ENCODE results near the gene CDHR3.
"Not testable (repeated sequence)": the region's sequence is repeated elsewhere in the genome, so short reads cannot be mapped to it uniquely, and the experiment has no call there.

The CDHR3 gene

GRCh38 chr7:105972276-105972675 is 9.2 kb downstream of the CDHR3 start:
- DNase-seq, result no peak

GRCh38 chr7:105974471-105974870 is 11.4 kb downstream of the CDHR3 start:
- DNase-seq, result no peak

GRCh38 chr7:105975770-105976417 is 12.8 kb downstream of the CDHR3 start:
- DNase-seq, result no peak

GRCh38 chr7:105976868-105977267 is 13.8 kb downstream of the CDHR3 start:
- no peak for DNase-seq

GRCh38 chr7:105978035-105978434 is 15.0 kb downstream of the CDHR3 start:
- no peak for DNase-seq

- DNase-seq, result no peak
Observed at GRCh38 chr7:105978974-105979373, 15.9 kb downstream of the CDHR3 start.

GRCh38 chr7:105979405-105979804 is 16.3 kb downstream of the CDHR3 start:
- DNase-seq, result no peak

GRCh38 chr7:105980645-105981396 is 17.8 kb downstream of the CDHR3 start:
- DNase-seq, result no peak

GRCh38 chr7:105982388-105982787 is 19.3 kb downstream of the CDHR3 start:
- DNase-seq, result no peak

- not testable (repeated sequence) for DNase-seq
Observed at GRCh38 chr7:105984808-105985207, 21.7 kb downstream of the CDHR3 start.

GRCh38 chr7:105985229-105985628 is 22.2 kb downstream of the CDHR3 start:
- DNase-seq, result no peak

- DNase-seq, result no peak
Observed at GRCh38 chr7:105985672-105986215, 22.7 kb downstream of the CDHR3 start.

GRCh38 chr7:105987046-105987445 is 24.0 kb downstream of the CDHR3 start:
- DNase-seq, result no peak

- DNase-seq, result no peak
Observed at GRCh38 chr7:105988276-105988675, 25.2 kb downstream of the CDHR3 start.

- no peak for DNase-seq
Observed at GRCh38 chr7:105989191-105989590, 26.1 kb downstream of the CDHR3 start.

- DNase-seq, result no peak
Observed at GRCh38 chr7:105989686-105990085, 26.6 kb downstream of the CDHR3 start.

- DNase-seq, result no peak
Observed at GRCh38 chr7:105990141-105990540, 27.1 kb downstream of the CDHR3 start.

GRCh38 chr7:105990727-105991453 is 27.8 kb downstream of the CDHR3 start:
- no peak for DNase-seq

GRCh38 chr7:105992905-105993304 is 29.8 kb downstream of the CDHR3 start:
- DNase-seq, result no peak

- no peak for DNase-seq
Observed at GRCh38 chr7:105996860-105997737, 34.0 kb downstream of the CDHR3 start.

- no peak for DNase-seq
Observed at GRCh38 chr7:105999256-105999655, 36.2 kb downstream of the CDHR3 start.

GRCh38 chr7:106001196-106001595 is 38.1 kb downstream of the CDHR3 start:
- no peak for DNase-seq

GRCh38 chr7:106001886-106002285 is 38.8 kb downstream of the CDHR3 start:
- no peak for DNase-seq
